ENCODE results near the gene ELMOD1.

DNA sequence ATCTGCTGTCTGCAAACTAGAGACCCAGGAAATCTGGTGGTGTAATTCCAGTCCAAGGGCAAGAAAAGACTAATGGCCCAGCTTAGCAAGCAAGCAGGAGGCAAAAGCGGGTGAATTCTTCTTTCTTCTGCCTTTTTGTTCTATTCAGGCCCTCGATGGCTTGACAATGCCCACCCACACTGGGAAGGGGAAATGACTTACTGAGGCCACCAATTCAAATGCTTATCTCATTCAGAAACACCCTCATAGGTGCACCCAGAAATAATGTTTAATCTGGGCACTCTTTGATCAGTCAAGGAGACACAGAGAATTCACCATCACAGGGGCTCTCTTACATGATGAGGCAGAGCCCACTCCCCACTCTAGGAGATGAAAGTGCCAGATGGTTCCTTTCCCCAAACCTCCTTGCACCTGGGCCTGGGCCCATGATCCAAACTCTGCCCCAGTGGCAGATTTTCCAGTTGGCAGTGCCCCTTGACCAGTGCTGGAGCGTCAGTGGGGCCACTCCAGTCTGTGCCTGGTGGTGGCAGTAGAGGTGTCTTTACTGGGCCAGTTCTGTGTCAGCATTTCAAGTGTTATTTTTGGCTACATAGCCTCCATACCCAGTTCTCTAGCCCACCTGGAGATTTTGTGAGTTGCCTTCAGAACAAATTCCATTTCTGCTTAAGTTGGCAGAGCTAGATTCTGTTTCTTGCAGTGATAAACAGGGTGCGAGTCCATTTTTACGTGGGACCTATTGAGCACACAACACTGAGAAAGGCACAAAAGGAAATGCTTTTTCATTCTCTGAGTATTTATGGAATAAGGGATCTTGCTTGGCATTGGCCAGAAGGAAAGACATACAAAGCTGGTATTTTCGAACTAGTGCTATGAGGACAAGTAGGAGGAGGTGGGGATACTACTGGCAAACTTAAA lies 7.5 kb downstream of the ELMOD1 start:
- TF ChIP-seq, protein P1, sequence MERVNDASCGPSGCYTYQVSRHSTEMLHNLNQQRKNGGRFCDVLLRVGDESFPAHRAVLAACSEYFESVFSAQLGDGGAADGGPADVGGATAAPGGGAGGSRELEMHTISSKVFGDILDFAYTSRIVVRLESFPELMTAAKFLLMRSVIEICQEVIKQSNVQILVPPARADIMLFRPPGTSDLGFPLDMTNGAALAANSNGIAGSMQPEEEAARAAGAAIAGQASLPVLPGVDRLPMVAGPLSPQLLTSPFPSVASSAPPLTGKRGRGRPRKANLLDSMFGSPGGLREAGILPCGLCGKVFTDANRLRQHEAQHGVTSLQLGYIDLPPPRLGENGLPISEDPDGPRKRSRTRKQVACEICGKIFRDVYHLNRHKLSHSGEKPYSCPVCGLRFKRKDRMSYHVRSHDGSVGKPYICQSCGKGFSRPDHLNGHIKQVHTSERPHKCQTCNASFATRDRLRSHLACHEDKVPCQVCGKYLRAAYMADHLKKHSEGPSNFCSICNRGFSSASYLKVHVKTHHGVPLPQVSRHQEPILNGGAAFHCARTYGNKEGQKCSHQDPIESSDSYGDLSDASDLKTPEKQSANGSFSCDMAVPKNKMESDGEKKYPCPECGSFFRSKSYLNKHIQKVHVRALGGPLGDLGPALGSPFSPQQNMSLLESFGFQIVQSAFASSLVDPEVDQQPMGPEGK (CRISPR knock-in tag; IDR thresholded peaks at IDR 0.05; ENCODE audit: borderline replicate concordance), result no peak
- TF ChIP-seq ZNF70 (CRISPR knock-in tag; IDR thresholded peaks at IDR 0.05), result no peak
- TF ChIP-seq, protein P2, sequence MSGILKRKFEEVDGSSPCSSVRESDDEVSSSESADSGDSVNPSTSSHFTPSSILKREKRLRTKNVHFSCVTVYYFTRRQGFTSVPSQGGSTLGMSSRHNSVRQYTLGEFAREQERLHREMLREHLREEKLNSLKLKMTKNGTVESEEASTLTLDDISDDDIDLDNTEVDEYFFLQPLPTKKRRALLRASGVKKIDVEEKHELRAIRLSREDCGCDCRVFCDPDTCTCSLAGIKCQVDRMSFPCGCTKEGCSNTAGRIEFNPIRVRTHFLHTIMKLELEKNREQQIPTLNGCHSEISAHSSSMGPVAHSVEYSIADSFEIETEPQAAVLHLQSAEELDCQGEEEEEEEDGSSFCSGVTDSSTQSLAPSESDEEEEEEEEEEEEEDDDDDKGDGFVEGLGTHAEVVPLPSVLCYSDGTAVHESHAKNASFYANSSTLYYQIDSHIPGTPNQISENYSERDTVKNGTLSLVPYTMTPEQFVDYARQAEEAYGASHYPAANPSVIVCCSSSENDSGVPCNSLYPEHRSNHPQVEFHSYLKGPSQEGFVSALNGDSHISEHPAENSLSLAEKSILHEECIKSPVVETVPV (CRISPR knock-in tag; IDR thresholded peaks at IDR 0.05), result no peak
- TF ChIP-seq ZC3H10 (CRISPR knock-in tag; IDR thresholded peaks at IDR 0.05), result no peak
- no peak for TF ChIP-seq TOX (CRISPR knock-in tag; IDR thresholded peaks at IDR 0.05; ENCODE audit: borderline replicate concordance)
- no peak for TF ChIP-seq BACH2 (CRISPR knock-in tag; IDR thresholded peaks at IDR 0.05; ENCODE audit: borderline replicate concordance)
